ENCODE data around the gene AMZ1. TPM values are rescaled to one million over a fixed set of nuclear protein-coding genes. Genes with fewer than 3 reads are reported as not detected.

Gene AMZ1
- total RNA-seq, 2 donors from 2014 or later, result 0.66 to 1.6 TPM

DNA sequence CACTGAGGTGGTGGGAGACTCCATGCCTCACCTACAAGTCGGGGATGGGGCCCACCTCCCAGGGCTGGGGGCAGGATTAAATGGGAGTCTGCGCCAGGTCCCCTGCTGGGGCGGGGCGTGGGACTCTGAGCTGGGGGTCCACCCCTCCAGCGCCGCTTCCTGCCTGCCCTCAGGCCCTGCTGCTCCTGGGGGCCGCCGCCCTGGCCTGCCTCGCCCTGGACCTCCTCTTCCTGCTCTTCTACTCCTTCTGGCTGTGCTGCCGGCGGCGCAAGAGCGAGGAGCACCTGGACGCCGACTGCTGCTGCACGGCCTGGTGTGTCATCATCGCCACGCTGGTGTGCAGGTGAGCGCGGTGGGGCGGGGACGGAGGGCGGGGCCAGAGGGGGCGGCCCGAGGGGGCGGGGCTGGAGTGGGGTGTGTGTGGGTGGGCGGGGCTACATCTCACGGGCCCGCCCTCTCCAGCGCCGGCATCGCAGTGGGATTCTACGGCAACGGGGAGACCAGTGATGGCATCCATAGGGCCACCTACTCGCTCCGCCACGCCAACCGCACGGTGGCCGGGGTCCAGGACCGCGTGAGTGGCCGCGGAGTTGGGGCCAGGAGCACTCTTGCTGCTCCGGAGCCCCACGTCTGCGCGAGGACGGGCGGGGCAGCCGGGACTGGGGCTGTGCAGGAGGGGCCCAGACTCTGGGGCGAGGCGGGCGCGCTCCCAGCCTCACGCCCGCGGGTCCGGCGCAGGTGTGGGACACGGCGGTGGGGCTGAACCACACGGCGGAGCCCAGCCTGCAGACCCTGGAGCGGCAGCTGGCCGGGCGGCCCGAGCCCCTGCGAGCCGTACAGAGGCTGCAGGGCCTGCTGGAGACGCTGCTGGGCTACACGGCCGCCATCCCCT, 41.1 kb upstream of the AMZ1 start:
- H3K27ac ChIP-seq (ENCODE audit: low read depth, low read length), result no peak overlapping the region
- 93 to 94% methylated on average over 41 to 66 of the region's 73 CpGs for WGBS, 2 experiments (ENCODE audit: insufficient coverage in 1 of 2, insufficient read length in 1 of 2)
- no peak overlapping the region for H3K27ac Mint-ChIP-seq

GRCh38 chr7:2647594-2648172, 40.3 kb upstream of the AMZ1 start:
- Mint-ChIP-seq H3K36me3 (ENCODE audit: low read depth) (peaks cover 21% of the 10 kb centered on the region), H3K9me3 (no peaks in the 10 kb centered on the region), H3K27me3 (ENCODE audit: insufficient read depth) (no peaks in the 10 kb centered on the region), H3K4me3 (no peak overlapping the region), H3K4me1 (peaks cover 9% of the 10 kb centered on the region), H3K27ac (no peak overlapping the region)
- Histone ChIP-seq H3K4me3 (ENCODE audit: low read length) (no peak overlapping the region), H3K36me3 (ENCODE audit: control insufficient read depth, insufficient read depth, low read length) (peaks cover 23% of the 10 kb centered on the region), H3K9ac (ENCODE audit: extremely low read depth, low read length, poor library complexity, severe bottlenecking) (no peak overlapping the region), H3K27me3 (ENCODE audit: control insufficient read depth, insufficient read depth, low read length, poor library complexity, severe bottlenecking) (no peaks in the 10 kb centered on the region), H3K27ac (ENCODE audit: low read depth, low read length) (peak overlapping the region; percentile 24), H3K9me3 (ENCODE audit: control insufficient read depth, low read length) (no peaks in the 10 kb centered on the region), H3K4me1 (ENCODE audit: control insufficient read depth, insufficient read depth, low read length) (no peaks in the 10 kb centered on the region)
- TF ChIP-seq CTCF (conservative IDR thresholded peaks at IDR 0.05), result no peak
- 96 to 100% methylated on average over 8 to 15 of the region's 15 CpGs for WGBS, 2 experiments (ENCODE audit: insufficient coverage in 1 of 2, insufficient read length in 1 of 2)
- no peak for DNase-seq

More for the DNA sequence above, 41.1 kb upstream of the AMZ1 start:
- Histone ChIP-seq H3K27me3 (ENCODE audit: control insufficient read depth, insufficient read depth, low read length, poor library complexity, severe bottlenecking) (no peaks in the 10 kb centered on the region), H3K9ac (ENCODE audit: extremely low read depth, low read length, poor library complexity, severe bottlenecking) (no peak overlapping the region), H3K4me1 (ENCODE audit: control insufficient read depth, insufficient read depth, low read length) (no peaks in the 10 kb centered on the region), H3K36me3 (ENCODE audit: control insufficient read depth, insufficient read depth, low read length) (peaks cover 20% of the 10 kb centered on the region), H3K9me3 (ENCODE audit: control insufficient read depth, low read length) (no peaks in the 10 kb centered on the region), H3K4me3 (ENCODE audit: low read length) (no peak overlapping the region)
- H3K27me3 Mint-ChIP-seq (ENCODE audit: insufficient read depth), result no peaks in the 10 kb centered on the region
- H3K36me3 Mint-ChIP-seq (ENCODE audit: low read depth), result peaks cover 14% of the 10 kb centered on the region
- peak; percentile 94 for DNase-seq
- H3K4me1 Mint-ChIP-seq, result peaks cover 9% of the 10 kb centered on the region
- H3K9me3 Mint-ChIP-seq, result no peaks in the 10 kb centered on the region
- TF ChIP-seq CTCF (conservative IDR thresholded peaks at IDR 0.05), result no peak
- H3K4me3 Mint-ChIP-seq, result no peak overlapping the region

- Histone ChIP-seq H3K36me3 (ENCODE audit: control insufficient read depth, insufficient read depth, low read length) (peaks cover 24% of the 10 kb centered on the region), H3K9me3 (ENCODE audit: control insufficient read depth, low read length) (no peaks in the 10 kb centered on the region), H3K27ac (ENCODE audit: low read depth, low read length) (no peak overlapping the region), H3K4me3 (ENCODE audit: low read length) (no peak overlapping the region), H3K4me1 (ENCODE audit: control insufficient read depth, insufficient read depth, low read length) (no peaks in the 10 kb centered on the region), H3K27me3 (ENCODE audit: control insufficient read depth, insufficient read depth, low read length, poor library complexity, severe bottlenecking) (no peaks in the 10 kb centered on the region), H3K9ac (ENCODE audit: extremely low read depth, low read length, poor library complexity, severe bottlenecking) (no peak overlapping the region)
- no peak overlapping the region for H3K27ac Mint-ChIP-seq
- H3K4me1 Mint-ChIP-seq, result peaks cover 9% of the 10 kb centered on the region
- no peaks in the 10 kb centered on the region for H3K27me3 Mint-ChIP-seq (ENCODE audit: insufficient read depth)
- no peaks in the 10 kb centered on the region for H3K9me3 Mint-ChIP-seq
- no peak for DNase-seq
- TF ChIP-seq CTCF (conservative IDR thresholded peaks at IDR 0.05), result no peak
- peaks cover 25% of the 10 kb centered on the region for H3K36me3 Mint-ChIP-seq (ENCODE audit: low read depth)
- no peak overlapping the region for H3K4me3 Mint-ChIP-seq
- WGBS, 2 experiments (ENCODE audit: insufficient coverage in 1 of 2, insufficient read length in 1 of 2), result 85 to 91% methylated on average over 8 to 18 of the region's 18 CpGs
These were observed 38.7 kb upstream of the AMZ1 start for GRCh38 chr7:2649139-2649838.

Data from endodermal cell (in vitro differentiated cells).